LoVo (cell line): ENCODE data around the gene CCDC3.
"Not testable (repeated sequence)": the region's sequence is repeated elsewhere in the genome, so short reads cannot be mapped to it uniquely, and the experiment has no call there.

Source experiments
- DNase-seq: peaks from one replicate; pipeline ENCODE4 v3.0.0-alpha.2; 2016; ENCODE audit warnings: low spot score

CCDC3 gene

GRCh38 chr10:12887780-12888179 is 113.7 kb downstream of the CCDC3 start:
- DNase-seq = no peak

- DNase-seq = no peak
Measured at GRCh38 chr10:12884851-12885250, 116.7 kb downstream of the CCDC3 start.

DNA sequence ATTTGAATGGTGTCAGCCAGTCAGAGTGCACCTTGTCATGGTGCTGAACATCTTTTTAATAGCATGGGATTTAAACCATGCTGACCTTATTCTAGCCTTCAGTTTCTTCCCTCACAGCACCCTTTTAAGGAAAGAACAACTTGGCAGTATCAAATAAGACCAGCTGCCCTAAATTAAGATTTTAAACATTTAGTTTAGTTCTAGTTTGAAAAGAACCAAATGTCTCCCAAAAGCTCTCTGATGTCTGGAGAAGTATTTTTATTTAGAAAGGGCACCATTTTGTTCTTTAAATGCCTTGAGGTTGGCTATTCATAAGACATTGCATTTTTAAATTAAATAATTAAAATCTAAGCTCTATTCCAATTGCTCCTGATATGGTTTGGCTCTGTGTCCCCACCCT is 121.1 kb downstream of the CCDC3 start:
- no peak for DNase-seq

DNA sequence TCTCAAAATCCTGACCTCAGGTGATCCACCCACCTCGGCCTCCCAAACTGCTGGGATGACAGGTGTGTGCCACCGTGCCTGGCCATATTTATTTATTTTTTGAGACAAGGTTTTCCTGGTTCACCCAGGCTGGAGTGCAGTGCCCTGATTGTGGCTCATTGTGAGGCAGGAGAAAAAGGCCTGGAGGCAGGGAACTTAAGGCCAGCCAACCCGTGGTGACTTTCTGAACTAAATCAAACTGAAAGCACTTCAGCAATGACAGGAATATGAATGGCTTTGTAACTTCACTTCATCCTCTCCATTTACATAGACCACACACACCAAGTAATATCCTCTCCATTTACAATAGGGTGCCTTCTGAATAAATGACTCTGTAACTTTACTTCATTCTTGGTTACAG is 124.4 kb downstream of the CCDC3 start:
- DNase-seq = no peak

- no peak for DNase-seq
Measured at GRCh38 chr10:12876266-12876665, 125.2 kb downstream of the CCDC3 start.

- DNase-seq = no peak
Measured at GRCh38 chr10:12875100-12875499, 126.4 kb downstream of the CCDC3 start.

DNA sequence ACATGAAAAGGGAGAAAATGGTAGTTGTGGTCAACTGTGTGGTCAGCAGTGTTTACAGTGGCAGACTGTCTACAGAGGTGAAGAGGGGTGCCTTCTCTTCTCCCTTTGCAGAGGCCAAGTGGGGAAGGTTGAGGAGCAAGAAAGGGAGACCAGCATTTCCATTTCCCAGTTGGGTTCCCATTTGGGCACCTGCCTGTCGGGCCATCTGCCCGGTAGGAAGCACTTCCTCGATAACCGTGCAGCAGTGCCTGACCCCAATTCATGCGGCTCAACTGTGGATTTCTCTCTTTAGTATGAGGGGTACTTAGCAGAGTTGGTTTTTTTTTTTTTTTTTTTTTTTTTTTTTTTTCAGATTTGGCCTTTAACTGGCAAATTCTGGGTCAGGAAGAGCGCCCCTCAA is 127.0 kb downstream of the CCDC3 start:
- DNase-seq = no peak

GRCh38 chr10:12873172-12873571 is 128.3 kb downstream of the CCDC3 start:
- no peak for DNase-seq

DNA sequence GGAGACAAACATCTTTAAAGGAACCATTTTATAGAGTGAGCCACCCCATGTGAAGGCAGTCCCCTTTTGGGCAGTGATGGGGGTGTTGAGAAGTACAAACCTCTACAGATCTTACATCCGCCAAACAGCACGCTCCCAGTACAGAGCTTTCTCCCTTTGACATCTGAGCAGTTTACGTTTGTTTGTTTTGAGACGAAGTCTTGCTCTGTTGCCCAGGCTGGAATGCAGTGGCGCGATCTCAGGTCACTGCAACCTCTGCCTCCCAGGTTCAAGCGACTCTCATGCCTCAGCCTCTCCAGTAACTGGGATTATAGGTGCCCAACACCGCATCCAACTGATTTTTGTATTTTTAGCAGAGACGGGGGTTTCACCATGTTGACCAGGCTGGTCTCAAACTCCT is 128.9 kb downstream of the CCDC3 start:
- no peak for DNase-seq

DNA sequence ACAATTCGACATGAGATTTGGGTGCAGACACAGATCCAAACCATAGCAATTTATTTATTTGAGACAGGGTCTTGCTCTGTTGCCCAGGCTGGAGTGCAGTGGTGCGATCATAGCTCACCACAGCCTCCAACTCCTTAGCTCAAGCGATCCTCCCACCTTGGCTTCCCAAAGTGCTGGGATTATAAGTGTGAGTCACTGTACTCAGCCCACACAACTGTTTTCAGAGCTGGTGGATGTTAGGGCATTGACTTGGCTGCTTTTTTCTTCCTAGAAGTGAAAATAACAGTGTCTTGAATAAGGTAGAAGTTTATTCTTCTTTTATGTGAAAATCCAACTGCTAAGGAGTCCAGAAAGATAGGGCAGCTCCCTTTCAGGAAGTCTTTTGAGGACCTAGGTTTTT is 132.1 kb downstream of the CCDC3 start:
- DNase-seq = no peak

- no peak for DNase-seq
Measured at GRCh38 chr10:12868229-12868628, 133.3 kb downstream of the CCDC3 start.

GRCh38 chr10:12865515-12865914 is 136.0 kb downstream of the CCDC3 start:
- not testable (repeated sequence) for DNase-seq

- no peak for DNase-seq
Measured at GRCh38 chr10:12862459-12862858, 139.1 kb downstream of the CCDC3 start.

DNA sequence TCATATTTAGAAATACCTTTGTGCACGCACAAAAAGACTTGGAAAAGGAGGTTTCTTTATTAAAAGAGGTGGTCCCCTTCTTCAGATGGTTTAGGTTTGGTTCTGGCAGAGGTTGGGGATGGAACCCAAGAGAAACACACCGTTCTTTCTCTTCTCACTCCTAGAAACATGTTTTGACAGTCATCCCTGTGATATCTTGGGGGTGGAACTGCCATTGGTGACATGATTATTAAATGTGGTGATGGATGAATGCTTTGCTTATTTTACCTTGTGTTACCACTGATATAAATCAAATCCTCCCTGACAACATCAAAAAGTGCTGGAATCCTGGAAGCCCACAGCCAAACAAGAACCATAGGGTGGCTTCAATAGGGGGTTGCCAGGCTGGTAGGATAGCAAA is 146.5 kb downstream of the CCDC3 start:
- DNase-seq = no peak

GRCh38 chr10:12852687-12853086 is 148.8 kb downstream of the CCDC3 start:
- DNase-seq = no peak

DNA sequence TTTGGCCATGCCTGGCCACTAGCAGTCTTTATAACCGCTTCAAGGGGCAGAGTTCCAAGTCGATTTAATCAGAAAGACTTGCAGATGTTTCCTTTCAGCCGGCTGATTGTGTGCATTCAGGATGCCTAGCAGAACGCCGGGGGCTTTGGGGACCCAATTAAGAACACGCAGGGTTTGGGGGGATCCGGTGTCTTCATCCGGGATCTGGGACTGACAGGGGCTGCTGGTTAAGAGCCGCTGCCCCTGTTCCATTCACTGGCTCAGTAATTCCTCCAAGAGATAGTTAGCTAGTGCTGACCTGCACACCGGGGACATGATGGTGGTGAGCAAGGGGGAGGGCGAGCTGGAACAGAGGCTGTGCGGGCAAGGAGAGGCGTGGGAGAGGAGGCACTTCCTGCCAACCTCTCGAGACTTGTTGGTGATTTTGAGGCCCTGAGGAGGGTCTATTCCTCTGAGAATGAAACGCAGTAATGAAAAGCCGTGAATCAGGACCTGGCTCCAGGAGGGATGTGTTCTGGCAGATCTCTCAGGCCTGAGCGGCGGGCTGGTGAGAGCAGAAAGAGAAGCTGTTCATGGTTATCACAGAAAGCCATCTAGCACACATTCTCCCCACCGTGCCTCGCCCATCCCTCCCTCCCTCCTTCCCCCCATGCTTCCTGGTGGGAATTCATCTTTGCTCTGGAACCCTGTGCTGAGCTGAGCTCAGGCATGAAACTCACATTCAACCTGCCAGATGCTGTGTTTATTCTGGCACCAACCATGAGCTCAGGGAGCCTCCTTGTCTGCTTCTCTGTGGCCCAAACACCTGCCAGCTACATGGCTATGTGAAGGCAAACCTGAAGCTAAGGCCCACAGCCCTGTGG is 152.0 kb downstream of the CCDC3 start:
- DNase-seq = no peak

DNA sequence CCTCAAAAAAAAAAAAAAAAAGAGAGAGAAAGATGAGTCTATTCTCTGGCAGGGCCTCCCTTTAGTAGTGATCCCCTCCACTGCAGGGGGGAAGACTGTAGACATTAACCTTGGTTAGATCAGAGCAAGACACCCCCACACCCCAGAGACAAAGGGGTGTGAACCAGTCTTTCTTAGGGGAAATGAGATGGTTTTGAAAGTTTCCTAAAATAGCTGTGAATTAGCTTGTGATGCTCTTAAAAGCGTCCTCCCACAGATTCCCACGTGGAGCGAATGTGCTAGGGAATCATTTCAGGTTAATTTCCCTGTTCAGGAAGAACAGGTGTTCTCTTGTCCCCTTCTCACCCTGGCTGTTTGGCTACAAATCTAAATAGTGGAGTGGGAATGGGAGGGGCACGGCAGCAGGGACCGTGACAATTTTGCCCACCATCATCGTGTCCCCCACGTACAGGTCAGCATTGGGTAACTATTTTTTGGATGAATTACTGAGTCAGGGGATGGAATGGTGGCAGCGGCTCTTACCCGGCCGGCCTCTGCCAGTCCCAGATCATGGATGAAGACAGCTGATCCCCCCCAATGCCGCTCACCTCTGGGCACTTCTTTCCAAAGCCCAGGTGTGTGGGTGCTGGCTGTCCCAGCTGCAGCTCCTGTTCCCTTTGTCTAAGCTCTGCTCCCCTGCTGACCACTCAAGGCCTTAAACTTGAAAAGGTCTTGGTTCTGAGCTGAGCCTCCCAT is 152.9 kb downstream of the CCDC3 start:
- DNase-seq = no peak

DNA sequence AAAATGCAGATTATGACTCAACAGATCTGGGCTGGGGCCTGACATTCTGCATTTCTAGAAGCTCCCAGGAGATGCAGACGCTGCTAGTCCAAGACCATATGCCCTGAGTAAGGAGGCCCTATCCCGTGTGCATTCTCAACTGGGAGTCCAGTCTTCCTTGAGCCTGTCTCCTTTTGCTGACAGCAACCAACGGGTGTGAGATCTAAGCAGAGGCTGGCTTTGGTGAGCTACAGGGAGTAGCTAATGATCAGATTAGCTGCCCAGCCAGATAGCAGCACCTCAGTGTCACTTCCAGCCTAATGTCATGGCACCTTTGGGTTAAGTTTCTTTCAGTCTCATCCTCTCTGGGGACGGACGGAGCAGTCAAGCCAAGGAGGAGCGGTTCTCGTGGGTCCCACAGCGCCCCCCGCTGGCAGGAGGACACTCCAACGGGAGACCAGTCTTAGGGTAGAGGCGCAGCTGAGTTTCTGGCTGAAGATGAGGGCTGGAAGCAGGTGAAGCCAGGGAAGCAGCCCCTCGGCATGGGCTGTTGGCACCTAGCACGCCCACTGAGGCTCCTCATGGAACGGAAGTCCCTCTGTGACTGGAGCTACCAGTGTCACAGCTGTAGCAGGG is 154.0 kb downstream of the CCDC3 start:
- no peak for DNase-seq

- DNase-seq = no peak
Measured at GRCh38 chr10:12846718-12847117, 154.8 kb downstream of the CCDC3 start.
